NCI-H460 (cell line): Measurements from ENCODE around the gene CCDC43. TPM values are rescaled to one million over a fixed set of nuclear protein-coding genes. Genes with fewer than 3 reads are reported as not detected.
A peak's percentile ranks its signal among the peaks of the same experiment; 100 is the strongest.
"Not testable (repeated sequence)": the region's sequence is repeated elsewhere in the genome, so short reads cannot be mapped to it uniquely, and the experiment has no call there.

Experiments
- DNase-seq: peaks from one replicate; pipeline ENCODE4 v3.0.0-alpha.2; 2016; ENCODE audit warnings: low read depth; ENCODE audit errors: extremely low read depth
- total RNA-seq: library from RNA; depleted of rRNA; stranded (reverse); fragments of >200 nt; shearing (Covaris generic); gene quantifications from 2 replicates; pipeline ENCODE4 v1.2.3, GENCODE V29; 2014

The CCDC43 gene
- total RNA-seq, 1 experiment from 2014 or later, result 49.1 TPM

GRCh38 chr17:44672479-44673093 lies 17.0 kb downstream of the CCDC43 start:
- peak; percentile 33 for DNase-seq

DNA sequence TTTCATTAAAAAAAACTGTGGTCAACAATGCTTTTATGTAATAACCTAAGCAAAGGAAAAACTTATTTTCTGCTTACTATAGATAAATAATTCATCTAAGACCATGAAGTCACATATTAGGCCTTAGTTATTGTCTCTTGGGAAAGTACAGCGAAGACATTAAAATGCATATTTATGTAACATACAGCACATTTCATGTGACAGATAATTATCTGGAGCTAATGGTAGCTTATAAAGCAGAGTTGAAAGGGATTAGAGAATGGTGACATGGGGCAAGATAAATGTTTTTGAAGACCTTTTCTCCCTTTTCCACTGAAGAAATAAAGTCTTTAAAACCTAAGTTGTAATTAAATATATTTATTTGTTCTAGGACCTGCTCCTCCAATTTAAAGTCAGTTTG lies 23.6 kb downstream of the CCDC43 start:
- no peak for DNase-seq

DNA sequence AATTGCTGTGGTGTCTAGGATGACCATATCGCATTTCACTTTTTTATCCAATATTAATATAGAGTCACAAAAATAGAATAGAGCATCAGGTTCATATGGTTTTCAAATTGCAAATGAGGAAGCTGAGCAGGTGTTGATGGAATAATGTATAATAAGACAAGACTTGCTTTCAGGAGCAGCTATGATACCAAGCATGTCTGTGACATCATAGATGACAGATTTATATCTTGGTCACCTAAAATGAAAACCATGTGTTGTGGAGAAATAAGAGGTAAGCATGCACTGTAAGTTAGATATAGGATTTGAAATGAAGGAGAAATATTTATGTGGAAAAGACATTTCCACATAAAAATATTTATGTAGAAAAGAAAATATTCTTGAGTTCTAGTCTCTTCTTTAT lies 24.7 kb downstream of the CCDC43 start:
- no peak for DNase-seq

GRCh38 chr17:44663095-44663494 lies 26.5 kb downstream of the CCDC43 start:
- no peak for DNase-seq

DNA sequence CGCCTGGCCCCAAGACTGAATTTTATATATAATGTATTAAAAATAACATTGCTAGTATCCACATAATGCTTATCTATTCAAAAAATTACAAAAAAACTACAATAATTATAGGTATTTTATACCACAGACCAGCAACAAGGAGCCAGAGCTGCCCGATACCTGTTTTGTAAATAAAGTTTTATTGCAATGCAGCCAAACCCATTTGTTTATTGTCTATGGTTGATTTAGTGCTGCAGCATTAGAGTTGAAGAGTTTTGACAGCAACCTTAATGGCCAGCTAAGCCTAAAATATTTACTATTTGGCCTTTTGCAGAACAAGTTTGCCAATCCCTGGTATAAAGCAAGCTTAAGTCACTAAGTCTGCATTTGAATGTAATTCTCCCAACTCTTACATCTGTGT lies 27.7 kb downstream of the CCDC43 start:
- no peak for DNase-seq

GRCh38 chr17:44655983-44656710 lies 33.4 kb downstream of the CCDC43 start, which contains the start of gene MEIOC:
Gene MEIOC (plus strand): TSS chr17:44656468. CDS start chr17:44656614, 146 bp downstream.
- no peak for DNase-seq

GRCh38 chr17:44653954-44654353 lies 35.6 kb downstream of the CCDC43 start:
- no peak for DNase-seq

- DNase-seq, result no peak
Observed at GRCh38 chr17:44653384-44653783, 36.2 kb downstream of the CCDC43 start.

DNA sequence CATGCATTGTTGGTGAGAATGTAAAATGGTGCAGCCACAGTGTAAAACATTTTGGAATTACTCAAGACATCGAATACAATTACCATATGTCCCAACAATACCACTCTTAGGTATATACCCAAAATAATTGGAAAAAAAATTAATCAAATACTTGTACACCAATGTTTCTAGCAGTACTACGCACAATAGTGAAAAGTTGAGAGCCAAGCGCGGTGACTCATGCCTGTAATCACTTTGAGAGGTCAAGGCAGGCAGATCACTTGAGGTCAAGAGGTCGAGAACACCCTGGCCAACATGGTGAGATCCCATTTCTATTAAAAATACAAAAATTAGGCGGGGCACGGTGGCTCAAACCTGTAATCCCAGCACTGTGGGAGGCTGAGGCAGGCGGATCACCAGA lies 36.8 kb downstream of the CCDC43 start:
- no peak for DNase-seq

DNA sequence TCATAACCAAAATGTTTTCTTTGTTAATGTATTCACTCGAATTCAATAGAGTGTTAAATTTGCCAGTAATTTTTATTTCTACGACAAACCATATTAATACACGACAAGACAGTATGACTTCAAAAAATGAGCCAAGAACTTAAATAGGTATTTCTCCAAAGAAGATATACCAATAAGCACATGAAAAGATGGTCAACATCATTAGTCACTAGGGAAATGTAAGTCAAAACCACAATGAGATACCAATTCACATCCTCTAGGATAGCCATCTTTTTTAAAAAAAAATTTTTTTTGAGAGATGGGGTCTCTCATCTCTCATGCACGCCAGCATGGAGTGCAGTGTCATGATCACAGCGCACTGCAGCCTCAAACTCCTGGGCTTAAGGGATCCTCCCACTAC lies 38.3 kb downstream of the CCDC43 start:
- no peak for DNase-seq

- DNase-seq, result no peak
Observed at GRCh38 chr17:44648963-44649362, 40.6 kb downstream of the CCDC43 start.

GRCh38 chr17:44647736-44648135 lies 41.8 kb downstream of the CCDC43 start:
- DNase-seq, result no peak

- DNase-seq, result no peak
Observed at GRCh38 chr17:44646280-44646679, 43.3 kb downstream of the CCDC43 start.

DNA sequence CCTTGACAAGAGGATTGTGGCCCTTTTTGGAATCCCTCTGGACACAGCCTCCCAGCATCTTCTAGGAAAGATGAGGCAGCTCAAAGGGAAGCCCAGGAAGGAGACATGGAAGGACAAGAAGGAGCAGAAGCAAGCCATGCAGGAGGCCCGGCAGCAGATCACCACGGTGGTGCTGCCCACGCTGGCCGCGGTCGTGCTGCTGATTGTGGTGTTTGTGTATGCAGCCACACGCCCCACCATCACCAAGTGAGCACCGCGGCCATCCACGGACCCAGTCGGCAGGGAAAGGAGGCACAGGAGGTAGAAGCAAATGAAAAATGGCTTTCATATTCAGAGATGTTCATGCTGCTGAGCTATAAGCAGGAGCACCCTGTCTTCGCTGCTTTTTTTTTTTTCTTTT lies 44.2 kb downstream of the CCDC43 start:
- no peak for DNase-seq

DNA sequence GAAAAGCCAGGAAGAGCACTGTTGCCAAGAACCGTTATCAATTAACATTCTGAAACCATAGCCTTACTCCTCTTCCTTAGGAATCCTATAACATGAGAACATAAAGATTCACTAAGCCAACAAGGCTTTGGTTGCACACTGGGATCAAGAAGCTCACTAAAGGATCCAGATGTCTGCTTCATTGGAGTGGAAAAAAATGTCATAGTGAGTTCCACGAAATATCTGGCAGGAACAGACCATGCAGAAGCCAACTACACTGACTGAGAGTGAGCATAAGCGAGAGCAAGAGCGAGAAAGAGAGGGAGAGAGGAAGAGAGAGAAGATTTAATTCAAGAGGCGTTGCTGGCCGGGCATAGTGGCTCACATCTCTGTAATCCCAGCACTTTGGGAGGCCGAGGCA lies 46.7 kb downstream of the CCDC43 start:
- DNase-seq, result no peak

DNA sequence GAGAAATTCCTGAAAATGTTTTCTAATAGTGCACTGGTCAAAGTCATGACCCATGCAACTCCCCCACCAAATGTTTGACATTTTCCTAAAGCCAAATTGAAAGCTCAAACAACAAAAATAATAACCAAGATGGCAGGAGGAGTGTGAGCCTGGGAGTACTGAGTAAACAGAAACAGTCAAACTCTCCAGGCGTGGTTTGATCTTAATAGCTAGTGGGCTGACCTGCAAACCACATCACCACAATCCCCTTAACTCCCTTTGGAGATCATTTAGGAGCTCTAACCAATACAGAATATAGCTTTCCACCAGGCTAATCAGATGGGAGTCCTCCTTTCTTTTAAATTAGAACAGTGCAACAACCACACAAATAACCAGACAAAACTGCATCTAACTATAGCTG lies 52.5 kb downstream of the CCDC43 start:
- no peak for DNase-seq

DNA sequence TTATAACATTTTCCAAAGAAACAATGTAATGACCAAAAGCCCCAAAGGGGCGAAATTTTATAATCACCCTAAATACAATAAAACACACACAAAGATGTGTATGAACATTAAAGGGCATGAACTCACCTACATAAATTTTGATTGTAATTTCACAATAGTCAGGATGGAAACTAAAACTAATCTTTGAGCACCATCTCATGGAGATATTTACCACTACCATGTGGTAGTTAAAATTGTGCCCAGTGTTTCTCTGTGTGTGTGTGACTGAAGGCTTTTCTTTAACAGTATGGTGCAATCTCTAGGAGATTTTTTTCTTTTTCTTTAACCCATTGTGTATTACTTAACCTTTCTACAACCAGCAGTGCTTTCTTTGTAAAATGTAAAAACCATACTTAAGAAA lies 53.0 kb downstream of the CCDC43 start:
- DNase-seq, result peak; percentile 16

- DNase-seq, result not testable (repeated sequence)
Observed at GRCh38 chr17:44634401-44634800, 55.2 kb downstream of the CCDC43 start.

DNA sequence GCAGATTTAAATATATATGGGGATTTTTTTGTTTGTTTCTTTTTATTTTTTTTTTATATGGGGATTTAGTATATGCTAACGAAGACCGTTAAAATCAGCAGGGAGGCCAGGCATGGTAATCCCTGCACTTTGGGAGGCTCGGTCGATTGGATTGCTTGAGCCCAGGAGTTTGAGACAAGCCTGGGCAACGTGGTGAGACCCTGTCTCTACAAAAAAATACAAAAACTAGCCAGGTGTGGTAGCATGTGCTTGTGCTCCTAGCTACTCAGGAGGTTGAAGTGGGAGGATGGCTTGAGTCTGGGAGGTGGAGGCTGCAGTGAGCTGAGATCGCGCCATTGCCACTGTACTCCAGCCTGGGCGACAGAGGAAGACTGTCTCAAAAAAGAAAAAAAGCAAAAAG lies 55.6 kb downstream of the CCDC43 start:
- no peak for DNase-seq

DNA sequence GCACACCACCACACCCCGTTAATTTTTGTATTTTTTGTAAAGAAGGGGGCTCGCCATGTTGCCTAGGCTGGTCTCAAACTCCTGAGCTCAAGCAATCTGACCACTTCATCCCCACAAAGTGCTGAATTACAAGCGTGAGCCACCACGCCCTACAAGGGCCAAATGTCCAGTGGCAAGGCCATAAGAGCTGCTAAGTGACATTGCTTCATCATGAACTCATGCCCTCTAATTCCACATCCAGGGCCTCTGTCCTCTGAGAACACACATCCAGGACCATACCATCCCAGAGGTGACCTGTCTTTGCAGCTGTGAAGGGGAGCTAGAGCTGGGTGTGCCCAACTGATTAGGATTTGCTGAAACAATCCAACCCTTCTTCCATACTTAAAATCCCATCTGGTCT lies 58.9 kb downstream of the CCDC43 start:
- DNase-seq, result no peak

GRCh38 chr17:44629314-44629713 lies 60.3 kb downstream of the CCDC43 start:
- no peak for DNase-seq
